NCI-H748 (cell line): ENCODE measurements around the gene PTGIR.
A peak's percentile ranks its signal among the peaks of the same experiment; 100 is the strongest.

Source experiments
- DNase-seq: peaks from one replicate; lab custom pipeline; 2025; ENCODE audit not compliant: unreplicated experiment; lab: John Stamatoyannopoulos, UW

PTGIR gene, protein sequence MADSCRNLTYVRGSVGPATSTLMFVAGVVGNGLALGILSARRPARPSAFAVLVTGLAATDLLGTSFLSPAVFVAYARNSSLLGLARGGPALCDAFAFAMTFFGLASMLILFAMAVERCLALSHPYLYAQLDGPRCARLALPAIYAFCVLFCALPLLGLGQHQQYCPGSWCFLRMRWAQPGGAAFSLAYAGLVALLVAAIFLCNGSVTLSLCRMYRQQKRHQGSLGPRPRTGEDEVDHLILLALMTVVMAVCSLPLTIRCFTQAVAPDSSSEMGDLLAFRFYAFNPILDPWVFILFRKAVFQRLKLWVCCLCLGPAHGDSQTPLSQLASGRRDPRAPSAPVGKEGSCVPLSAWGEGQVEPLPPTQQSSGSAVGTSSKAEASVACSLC

DNA sequence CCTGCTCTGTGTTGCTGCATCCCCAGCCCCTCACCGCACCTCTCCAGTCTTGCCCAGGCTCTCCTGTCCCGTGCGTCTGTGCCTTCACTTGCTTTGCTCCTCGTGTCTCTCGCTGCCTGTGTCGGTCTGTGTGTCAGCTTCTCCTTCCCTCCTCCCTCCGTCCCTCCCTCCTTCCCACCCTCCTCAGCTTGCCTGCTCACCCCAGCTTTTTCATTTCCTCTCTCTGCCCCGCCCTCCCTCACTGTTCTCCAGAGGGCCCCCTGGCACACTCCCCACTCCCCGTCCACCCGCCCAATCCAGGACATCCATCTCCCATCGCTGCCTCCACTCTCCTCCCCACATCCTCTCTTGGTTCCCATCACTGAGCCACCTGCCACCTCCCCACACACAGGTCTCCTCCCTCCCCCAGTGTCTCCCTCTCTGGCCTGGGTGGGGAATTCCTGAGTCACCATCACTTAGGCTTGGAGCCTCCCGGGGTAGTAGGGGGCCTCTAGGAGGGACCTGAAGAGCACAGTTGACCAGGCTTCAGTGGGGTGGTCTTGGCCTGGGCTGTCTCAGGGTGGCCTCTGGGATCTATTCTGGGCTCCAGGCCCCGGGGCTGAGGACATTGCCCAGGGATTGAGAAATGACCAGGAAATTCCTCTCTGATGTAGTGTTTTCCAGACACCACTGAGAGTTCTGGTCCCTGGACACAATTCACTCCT, at the start of gene PTGIR:
PTGIR (minus strand) TSS at position 132 of the 704 bp plus-strand sequence. CDS start 864 bp downstream, outside the sequence.
- DNase-seq, result no peak

GRCh38 chr19:46670813-46671212, 45.9 kb upstream of the PTGIR start:
- DNase-seq, result no peak

DNA sequence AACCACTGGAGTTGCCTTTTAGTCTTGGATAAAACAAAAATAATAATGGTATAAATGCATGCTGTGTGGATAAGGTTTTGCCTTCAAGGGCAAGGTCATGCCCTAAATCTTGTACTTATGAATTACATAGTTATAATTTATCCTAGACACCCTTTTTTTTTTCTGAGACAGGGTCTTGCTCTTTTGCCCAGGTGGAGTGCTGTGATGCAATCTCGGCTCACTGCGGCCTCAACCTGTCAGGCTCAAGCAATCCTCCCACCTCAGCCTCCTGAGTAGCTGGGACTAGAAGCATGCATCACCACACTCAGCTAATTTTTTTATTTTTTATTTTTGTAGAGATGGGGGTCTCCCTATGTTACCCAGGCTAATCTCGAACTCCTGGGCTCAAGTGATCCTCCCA, 43.8 kb upstream of the PTGIR start:
- no peak for DNase-seq

DNA sequence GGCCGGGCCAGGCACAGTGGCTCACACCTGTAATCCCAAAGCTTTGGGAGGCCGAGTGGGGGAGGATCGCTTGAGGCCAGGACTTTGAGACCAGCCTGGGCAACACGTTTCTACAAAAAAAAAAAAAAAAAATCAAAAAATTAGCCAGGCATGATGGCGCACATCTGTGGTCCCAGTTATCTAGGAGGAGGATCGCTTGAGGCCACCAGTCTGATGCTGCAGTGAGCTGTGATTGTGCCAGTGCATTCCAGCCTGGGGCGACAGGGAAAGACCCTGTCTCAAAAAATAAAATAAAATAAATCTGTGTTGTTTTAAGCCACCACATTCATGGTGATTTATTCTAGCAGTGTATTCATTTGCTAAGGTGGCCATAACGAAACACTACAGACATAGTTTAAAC, 40.2 kb upstream of the PTGIR start:
- DNase-seq, result no peak

GRCh38 chr19:46661735-46662592, 37.1 kb upstream of the PTGIR start:
- DNase-seq, result peak; percentile 95

- DNase-seq, result peak; percentile 100
Observed at GRCh38 chr19:46661020-46661731, 36.3 kb upstream of the PTGIR start, which contains the start of gene DACT3. DACT3 (minus strand) TSS chr19:46661182; CDS start chr19:46661064, 118 bp downstream.

DNA sequence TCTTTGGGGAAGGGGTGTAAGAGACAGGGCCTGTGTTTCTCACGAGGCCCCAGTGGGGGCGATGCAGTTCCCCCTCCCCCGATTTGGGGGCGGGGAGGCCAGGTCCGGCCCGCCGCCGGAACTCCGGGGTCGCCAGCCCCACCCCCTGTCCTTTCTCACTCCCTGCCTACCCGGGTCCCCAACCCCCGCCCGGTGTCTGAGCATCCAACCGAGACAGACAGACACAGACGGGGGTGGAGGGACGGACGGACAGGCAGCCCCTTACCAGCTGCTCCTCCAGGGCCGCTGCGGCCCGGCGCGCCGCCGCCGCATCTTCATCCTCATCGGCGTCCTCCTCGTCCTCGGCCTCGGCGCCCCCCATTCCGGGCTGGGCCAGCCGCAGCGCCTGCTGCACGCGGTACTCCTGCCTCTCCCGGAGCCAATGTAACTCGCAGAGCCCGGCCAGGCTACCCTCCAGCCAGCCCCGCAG, 35.7 kb upstream of the PTGIR start:
- no peak for DNase-seq

DNA sequence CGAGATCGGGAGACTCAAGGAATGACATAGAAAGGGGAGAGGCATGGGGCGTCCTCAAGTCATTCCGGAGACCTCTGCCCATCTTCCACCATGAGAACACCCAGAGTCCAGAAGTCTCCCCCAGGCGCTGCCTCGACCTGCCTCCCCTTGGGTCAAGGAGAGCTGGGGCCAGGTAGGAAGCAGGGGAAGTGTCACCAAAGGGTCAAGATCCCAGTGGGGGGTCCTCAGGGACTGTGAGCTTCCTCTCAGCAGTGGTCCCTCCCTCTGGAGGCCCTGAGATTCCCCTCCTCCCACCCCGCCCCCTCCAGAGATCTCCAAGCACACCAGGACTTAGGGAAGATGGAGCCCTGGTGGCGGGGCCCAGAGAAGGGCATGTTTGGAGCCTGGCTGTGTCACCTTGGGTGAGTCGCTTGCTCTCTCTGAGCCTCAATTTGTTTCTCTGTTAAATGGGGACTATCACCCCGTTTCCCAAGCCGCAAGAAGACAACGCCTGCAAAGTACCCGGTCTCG, 35.2 kb upstream of the PTGIR start:
- DNase-seq, result no peak

DNA sequence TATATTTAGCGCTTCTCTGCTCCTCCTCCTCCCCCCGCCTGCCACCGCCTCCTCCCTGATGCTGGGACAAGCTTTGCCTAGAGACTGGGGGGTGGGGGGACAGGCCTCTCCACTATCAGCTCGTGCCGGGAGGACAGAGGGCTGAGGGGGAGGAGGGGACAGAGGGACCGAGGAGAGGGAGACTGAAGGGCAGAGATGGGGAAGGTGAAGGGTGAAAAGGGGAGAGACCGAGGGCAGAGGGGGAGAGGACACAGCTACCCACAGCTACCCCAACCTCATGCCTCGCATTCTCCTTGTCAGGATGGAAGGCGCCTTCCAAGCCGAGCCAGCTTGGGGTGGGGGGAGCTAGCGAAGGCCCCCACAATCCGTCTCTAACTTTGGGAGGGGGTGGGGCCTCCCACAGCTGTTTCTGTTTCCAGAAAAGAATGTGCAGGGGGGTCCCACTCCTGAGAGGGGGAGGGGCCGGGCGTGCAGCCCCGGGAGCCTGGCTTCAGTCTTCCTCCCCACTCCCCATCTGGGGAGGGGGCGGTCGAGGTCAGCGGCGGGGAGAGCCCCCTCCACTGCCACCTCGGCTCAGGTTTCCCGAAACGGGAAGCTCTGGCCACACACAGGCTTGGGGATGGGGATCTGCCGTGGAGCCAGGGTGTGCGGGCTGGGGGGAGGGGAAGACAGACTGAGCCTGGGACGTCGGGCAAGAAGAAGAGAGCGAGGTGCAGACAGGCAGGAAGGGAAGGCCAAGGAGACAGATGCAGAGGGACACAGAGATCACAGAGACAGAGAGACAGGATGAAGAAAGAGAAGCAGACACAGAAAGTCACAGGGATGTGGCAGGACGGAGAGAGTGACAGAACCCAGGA, 34.5 kb upstream of the PTGIR start:
- DNase-seq, result no peak

DNA sequence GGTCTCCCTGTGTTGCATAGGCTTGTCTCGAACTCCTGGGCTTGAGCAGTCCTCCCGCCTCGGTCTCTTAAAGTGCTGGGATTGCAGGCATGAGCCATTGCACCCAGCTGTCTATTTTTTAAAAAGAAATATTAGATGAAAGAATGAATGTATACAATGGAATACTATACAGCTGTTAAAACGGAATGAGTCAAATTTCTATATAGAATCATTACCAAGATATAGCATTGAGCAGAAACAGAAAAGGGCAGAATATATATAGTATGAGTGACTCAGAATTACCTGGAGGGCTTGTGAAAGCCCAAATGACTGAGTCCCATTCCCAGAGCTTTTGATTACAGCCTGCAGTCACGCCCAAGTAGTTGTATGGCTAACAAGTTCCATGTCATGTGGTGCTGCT, 31.7 kb upstream of the PTGIR start:
- no peak for DNase-seq

DNA sequence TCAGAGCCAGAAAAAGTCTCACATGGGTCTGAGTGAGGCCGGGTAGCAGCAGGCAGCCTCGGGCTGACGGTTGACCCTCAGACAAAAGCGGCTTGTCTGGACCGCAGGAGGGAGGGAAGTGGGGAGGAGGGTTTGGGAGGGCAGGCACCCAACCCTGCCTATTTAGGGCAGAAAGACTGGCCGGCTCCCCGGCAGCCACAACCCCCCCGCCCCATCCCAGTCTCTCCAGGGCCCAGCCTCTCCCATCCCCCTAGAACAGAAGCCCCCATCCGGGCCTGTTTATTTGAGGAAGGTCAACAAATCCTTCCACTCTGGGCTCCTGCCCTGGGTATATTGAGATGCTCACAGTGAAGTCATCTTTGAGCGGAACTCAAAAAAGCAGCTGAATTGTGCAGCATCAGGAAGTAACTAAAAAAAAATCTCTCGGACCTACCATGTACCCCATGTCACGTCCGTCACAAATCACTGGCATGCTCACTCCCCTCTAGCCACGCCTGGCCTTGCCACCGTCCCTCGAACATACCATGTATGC, 29.8 kb upstream of the PTGIR start:
- DNase-seq, result no peak

- DNase-seq, result no peak
Observed at GRCh38 chr19:46650445-46650844, 25.6 kb upstream of the PTGIR start.

DNA sequence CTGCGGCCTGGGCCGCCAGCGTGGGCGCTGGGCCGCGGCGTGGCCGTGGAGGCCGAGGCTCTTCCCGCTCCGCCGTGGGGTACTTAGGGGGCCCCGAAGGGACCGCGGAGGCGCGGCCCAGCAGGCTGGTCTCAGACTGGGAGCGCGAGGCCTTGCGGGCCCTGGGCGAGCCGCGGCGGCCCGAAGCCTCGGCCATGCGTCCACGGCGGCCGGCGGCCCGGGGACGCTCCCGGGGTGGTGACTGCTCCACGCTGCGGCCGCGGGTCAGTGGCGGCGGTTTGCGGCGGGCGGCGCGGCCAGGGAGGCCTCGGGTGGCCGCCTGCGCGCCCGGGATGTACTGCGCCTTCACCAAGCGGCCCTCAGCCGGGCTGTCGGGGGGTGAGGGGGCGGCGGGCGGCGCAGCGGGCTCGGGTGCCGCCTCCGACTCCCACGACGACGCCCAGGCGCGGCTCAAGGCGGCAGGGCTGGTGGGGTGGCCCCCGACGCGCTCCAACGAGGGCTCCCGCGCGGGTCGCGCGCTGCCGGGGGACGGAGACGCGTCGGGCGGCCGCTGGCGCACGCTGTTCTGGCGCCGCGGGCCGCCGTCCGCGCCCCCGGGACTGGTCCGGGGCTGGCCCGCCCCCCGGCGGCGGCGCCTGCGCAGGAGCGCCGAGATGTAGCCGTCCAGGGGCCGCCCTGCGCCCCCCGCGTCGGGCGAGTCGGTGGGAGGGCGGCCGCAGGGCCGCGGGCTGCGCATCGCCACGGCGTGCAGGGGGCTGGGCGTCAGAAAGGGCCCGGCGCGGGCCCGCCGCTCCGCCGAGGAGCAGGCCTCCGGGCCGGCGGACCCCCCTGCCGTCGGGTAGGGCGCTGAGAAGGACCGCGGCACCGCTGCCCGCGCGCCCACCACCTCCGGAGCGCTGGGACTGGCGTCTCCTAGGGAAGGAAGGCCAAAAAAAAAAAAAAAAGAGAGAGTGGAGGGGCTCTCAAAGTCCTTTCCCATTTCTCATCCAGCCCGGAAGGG, 24.4 kb upstream of the PTGIR start:
- DNase-seq, result no peak

DNA sequence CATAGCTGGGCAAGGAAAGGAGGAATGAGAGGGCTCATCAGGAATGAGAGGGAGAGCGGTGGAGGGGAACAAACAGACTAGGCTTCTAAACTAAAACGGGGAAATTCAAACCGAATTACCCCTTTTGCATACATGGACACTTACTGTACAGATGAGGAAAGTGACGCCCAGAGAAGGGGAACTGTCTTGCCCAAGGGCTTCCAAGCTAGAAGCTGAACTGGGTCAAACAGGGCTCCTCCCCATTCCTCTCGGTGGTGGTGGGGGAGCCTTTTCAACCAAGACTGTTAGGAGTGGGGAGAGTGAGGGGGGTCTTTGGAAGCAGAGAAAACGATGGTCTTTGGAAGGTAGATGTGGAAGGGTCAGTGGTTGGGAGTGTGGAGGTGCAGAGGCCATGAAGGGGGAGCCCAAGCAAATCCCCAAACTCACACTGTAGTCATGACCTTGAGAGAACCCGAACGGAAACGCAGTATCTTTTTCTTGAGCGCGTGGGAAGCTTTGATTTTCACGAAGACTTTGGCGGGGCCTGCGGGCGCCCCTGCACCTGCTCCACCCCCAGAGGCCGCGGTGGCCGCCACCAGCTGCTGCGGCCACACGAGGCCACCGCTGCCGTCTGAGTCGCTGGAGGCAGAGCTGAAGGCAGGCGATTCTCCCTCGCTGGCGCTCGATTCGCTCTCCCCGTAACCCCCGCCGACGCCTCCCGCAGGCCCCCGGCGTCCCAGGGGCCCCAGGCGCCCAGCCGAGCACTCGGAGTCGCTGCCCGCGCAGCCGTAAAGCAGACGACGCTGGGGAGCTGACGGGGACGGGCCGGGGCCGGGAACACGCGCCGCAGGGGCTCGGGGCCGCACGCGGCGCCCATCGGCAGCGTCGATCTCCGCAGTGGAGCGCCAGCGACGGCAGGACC, 23.4 kb upstream of the PTGIR start:
- DNase-seq, result no peak

DNA sequence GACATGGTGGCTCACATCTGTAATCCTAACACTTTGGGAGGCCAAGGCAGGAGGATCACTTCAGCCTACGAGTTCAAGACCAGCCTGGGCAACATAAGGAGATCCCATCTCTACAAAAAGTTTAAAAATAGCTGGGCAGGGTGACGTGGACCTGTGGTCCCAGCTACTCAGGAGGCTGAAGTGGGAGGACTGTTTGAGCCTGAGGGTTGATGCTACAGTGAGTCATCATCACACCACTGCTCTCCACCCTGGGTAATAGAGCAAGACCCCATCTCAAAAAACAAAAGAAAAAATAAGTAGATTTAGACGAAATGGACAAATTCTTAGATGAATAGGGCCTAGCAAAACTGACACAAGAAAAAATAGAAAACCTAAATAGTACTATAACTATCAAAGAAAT, 21.5 kb upstream of the PTGIR start:
- DNase-seq, result no peak

DNA sequence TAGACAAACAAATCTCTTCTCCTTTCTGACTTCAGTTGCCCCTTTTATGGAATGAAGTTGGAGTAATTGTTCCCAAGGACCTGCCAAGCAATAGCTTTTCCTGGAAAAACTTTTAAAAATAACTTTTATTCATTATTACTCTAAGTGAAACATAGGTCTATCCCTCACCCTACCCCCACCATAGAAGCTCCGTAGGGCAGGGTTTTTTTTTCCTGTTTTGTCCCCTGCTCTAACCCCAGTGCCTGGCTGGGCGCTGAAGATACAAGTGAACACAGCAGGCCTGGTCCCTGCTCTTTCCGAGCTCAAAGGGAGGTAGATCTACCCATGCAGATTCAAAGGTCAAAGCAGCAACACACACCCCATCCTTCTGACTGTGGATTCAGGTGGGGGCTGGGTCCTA, 19.8 kb upstream of the PTGIR start:
- DNase-seq, result no peak

GRCh38 chr19:46640656-46641055, 15.8 kb upstream of the PTGIR start:
- DNase-seq, result no peak
